NCI-H2227 treated with DMSO at 0.1 percent for 48 hours (cell line): ENCODE results near the gene GRHL3.

Experiments used
- DNase-seq: peaks from one replicate; lab custom pipeline; 2025; lab: John Stamatoyannopoulos, UW

Gene GRHL3

GRCh38 chr1:24374891-24375786, 56.0 kb downstream of the GRHL3 start:
- peak; percentile 83 for DNase-seq

DNA sequence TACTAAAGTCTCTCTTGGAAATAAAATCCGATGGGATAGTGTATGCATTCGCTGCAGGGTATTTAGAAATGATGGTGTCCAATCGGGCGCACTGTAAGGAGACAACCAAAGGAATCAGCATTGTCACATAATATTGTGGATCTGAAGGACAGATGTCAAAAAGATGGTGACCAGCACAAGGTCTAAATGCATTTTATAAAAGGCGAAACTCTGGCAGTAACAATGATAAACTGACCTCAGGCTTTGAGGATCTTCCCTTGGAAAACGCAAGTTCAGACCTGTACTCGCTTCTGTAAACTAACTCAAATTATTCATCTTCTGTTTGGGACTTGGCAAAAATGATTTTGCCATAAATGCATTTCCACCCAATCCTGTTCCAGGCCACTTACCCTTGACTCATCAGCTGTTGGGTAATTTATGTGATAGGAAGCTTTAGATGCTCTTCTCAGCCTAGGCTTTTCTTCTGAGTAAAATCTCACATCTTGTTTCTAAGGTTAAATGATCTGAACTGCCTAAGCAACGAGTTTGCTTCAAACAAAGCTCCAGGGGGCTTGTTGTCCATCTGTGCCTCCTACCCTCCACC, 60.7 kb downstream of the GRHL3 start:
- peak; percentile 38 for DNase-seq

DNA sequence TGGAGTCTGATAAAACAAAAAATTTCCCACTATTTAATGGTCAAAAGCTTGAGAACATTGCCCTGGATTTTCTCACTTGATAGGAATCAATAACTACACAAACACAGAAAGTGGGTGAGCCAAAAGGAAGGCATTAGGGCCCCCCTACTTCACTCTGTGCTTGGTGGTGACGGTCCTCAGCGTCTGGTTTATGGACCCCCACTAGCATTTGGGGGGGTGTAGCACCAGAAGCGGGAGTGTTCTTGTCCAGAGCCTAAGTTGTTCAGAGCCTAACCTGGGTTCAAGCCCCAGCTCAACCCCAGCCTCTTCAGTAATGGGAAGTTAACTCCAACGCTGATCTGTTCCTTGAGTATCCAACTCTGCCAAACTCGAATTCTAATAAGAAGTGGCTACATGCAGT, 61.4 kb downstream of the GRHL3 start:
- DNase-seq = no peak

DNA sequence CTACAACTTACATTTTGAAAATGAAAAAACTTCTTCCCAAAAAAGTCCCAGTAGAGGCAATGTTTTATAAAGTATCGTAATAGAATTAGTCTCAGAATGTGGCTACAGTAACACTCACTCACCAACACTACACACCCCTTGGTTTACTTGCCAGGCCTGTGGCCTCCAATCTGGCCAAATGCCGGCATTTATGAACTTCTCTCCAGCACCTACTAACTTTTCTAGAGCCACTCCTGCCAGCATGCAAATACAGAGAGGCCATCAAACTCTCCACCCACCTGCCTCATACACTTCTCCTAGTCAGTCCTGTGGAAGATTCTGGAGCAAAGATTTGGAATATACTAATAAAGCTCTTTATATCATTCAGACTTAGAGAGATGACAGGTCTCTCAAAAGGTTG, 62.1 kb downstream of the GRHL3 start:
- no peak for DNase-seq

DNA sequence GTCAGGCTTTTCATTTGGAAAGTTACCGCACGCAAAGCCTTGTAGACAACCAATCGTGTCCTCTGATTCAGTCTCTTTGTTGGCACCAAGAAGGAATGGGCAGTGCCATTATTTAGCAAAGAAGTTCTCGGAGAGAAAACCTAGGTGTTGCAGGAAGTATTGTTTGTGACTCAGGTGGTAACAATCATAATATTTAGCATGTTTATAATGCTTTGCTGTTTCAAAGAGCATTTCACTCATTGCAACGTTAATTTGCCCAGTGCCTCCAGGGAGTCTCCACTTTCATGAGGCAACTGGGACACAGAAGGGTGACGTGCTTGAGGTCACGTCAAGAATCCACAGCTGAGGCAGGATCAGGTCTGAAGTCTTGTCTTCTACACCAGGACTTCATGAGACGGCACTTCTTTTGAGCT, 63.0 kb downstream of the GRHL3 start:
- no peak for DNase-seq

DNA sequence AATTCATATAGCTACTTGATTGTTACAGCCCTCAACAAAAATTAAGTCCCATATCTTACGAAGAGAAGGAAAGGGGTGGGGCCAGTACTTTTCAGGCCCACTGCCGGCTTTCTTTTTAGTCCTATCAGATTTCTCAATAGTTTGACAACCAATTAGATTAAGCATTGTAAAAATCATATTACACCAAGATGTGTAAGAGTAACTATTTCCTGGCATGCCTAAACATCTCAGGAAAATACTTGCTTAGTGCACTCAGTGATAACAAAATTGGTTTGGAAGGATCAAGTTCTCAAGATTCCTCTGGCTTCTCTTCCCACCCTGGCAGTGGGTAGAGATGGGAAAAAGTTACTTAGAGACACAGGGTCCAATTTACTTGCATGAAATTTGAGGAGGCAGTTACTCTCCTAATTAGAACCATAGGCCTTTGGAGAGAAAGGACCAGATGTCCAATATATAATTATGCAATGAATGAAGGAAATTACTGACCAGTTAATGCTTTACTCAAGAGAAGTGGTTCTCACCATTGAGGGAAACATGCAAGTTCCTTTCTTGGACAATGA, 64.3 kb downstream of the GRHL3 start:
- DNase-seq = no peak

GRCh38 chr1:24384251-24385090, 65.3 kb downstream of the GRHL3 start:
- DNase-seq = no peak

- no peak for DNase-seq
These were observed 66.2 kb downstream of the GRHL3 start for GRCh38 chr1:24385160-24385940.

DNA sequence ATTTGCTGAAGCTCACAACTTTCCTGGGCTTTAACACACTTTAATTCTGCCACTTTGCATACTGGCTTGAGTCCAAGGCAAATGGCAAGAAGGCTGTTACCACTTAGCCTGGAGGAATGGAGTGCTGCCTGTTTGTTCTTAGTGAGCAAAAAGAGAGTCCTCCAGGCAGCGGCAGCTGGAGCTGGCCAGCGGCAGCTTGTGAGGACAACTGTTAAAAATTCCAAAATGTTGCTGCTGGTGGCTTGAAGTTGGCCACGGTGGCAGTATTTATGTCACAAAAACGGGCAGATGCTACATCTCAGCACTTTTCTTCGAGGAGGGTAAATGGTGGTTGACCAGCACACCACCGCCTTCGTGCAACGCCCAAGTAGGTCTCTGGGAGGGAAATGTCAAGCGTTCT, 67.1 kb downstream of the GRHL3 start:
- no peak for DNase-seq

GRCh38 chr1:24386931-24387330, 67.8 kb downstream of the GRHL3 start:
- DNase-seq = no peak

GRCh38 chr1:24387636-24388175, 68.5 kb downstream of the GRHL3 start:
- DNase-seq = no peak

GRCh38 chr1:24388331-24388885, 69.3 kb downstream of the GRHL3 start:
- DNase-seq = no peak

DNA sequence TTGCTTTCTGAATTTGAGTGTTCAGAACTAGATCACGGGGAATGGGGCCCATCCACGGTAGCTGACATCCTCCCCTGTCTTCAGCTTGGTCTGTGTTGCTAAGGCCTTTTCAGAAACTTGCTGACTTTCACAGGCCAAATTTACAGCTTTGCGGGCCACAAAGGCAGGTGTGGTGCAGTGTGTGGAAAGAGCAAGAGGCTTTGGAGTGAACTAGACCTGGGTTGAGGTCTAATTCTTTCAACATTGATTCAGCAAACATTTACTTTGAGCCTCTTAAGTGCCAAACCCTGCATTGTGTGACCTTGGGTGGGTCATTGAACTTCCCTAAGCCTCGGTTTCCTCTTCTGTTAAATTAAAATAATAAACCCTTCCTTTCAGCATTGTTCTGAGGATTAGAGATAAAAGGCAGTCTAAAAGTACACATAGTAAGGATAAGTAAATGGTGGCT, 70.1 kb downstream of the GRHL3 start:
- DNase-seq = no peak

DNA sequence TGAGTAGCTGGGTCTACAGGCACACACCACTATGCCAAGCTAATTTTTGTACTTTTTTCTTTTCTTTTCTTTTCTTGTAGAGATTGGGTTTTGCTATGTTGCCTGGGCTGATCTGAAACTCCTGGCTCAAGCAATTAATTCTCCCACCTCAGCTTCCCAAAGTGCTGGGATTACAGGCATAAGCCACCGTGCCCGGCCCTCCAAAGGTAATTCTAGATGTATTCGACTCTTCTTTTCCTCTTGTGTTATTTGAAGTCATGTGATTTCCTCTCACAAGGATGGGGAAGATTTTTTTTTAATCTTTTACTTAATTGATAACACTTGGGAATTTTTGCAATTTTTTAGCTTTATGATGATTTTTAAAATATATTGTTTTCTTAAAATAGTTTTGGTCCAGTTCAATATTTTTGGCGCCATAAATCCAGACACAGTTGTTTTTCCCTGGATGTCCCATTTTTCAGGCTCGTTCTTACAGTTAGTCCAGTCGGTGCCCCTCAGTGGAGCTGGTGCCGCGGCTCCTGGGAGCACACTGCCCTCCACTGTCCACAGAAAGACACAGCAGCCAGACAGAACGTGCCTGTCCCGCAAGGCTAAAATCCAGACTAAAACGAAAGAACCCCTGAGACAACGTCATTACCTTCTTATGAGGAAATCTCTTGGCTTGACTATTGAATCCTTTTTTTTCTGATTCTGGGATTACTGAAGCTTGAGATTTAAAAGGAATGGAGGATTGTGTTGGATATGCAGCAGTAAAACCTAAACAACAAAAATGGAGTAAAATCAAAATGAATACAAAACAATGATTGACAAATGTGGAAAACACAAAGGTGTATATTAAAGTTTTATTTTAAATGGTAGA, 72.0 kb downstream of the GRHL3 start:
- DNase-seq = peak; percentile 82

GRCh38 chr1:24391882-24392603, 72.9 kb downstream of the GRHL3 start:
- DNase-seq = peak; percentile 57

- no peak for DNase-seq
These were observed 73.4 kb downstream of the GRHL3 start for GRCh38 chr1:24392604-24392946.

GRCh38 chr1:24392982-24393650, 74.0 kb downstream of the GRHL3 start:
- no peak for DNase-seq

DNA sequence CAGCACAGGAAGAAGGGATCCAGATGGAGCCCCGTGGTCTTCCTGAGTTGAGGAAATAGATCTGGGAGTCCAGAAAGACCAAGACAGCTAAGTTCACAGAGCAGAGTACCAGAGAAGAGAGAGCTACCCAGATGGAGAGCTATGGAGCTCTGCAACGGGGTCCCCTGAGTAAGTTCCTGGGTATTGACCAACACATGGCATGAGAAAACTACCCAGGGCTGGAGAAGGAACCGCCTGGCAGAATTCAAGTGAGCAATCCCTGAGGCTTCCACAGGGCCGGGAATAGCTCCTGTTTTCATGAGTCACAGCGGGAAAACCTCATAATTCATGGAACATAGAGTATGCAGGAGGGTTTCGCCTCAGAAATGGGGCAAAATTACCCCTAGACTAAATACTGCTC, 74.7 kb downstream of the GRHL3 start:
- no peak for DNase-seq

GRCh38 chr1:24400065-24400464, 80.9 kb downstream of the GRHL3 start:
- DNase-seq = no peak
